Ishikawa (cell line): Measurements from ENCODE around the gene CLSTN2.

Experiments used
- CEBPB ChIP-seq: IDR thresholded peaks from 2 replicates; pipeline ENCODE4 v1.6.1; 2012
- CREB1 ChIP-seq: IDR thresholded peaks from 2 replicates; pipeline ENCODE4 v1.6.1; 2012; ENCODE audit warnings: low read depth
- EGR1 ChIP-seq: IDR thresholded peaks from 2 replicates; pipeline ENCODE4 v1.6.1; 2012
- EP300 ChIP-seq: IDR thresholded peaks from 2 replicates; pipeline ENCODE4 v1.6.1; 2012; ENCODE audit warnings: borderline replicate concordance
- FOXM1 ChIP-seq: IDR thresholded peaks from 2 replicates; pipeline ENCODE4 v1.6.1; 2012; ENCODE audit warnings: low read depth, borderline replicate concordance
- MAX ChIP-seq: IDR thresholded peaks from 2 replicates; pipeline ENCODE4 v1.6.1; 2012
- NFIC ChIP-seq: IDR thresholded peaks from 2 replicates; pipeline ENCODE4 v1.6.1; 2012
- RAD21 ChIP-seq: IDR thresholded peaks from 2 replicates; pipeline ENCODE4 v1.6.1; 2012; ENCODE audit warnings: low read depth
- REST ChIP-seq: IDR thresholded peaks from 2 replicates; pipeline ENCODE4 v1.6.1; 2012; ENCODE audit warnings: low read depth, mild to moderate bottlenecking
- TAF1 ChIP-seq: IDR thresholded peaks from 2 replicates; pipeline ENCODE4 v1.6.1; 2012; ENCODE audit warnings: low read depth, mild to moderate bottlenecking
- TCF12 ChIP-seq: IDR thresholded peaks from 2 replicates; pipeline ENCODE4 v1.6.1; 2012; ENCODE audit warnings: low read depth
- TEAD4 ChIP-seq: IDR thresholded peaks from 2 replicates; pipeline ENCODE4 v1.6.1; 2012
- USF1 ChIP-seq: IDR thresholded peaks from 2 replicates; pipeline ENCODE4 v1.6.1; 2012
- YY1 ChIP-seq: IDR thresholded peaks from 2 replicates; pipeline ENCODE4 v1.6.1; 2012; ENCODE audit warnings: low read depth
- ZBTB7A ChIP-seq: IDR thresholded peaks from 2 replicates; pipeline ENCODE4 v1.6.1; 2012; ENCODE audit warnings: low read depth

Gene CLSTN2

GRCh38 chr3:140319739-140320138 lies 384.8 kb downstream of the CLSTN2 start:
- no peak for TF ChIP-seq NFIC
- no peak for TF ChIP-seq EGR1

- TF ChIP-seq REST (no peak), CREB1 (no peak)
These were observed 388.6 kb downstream of the CLSTN2 start for GRCh38 chr3:140323561-140323960.

GRCh38 chr3:140332131-140332530 lies 397.1 kb downstream of the CLSTN2 start:
- TF ChIP-seq RAD21 (no peak), EP300 (no peak), MAX (no peak), REST (no peak), USF1 (no peak), FOXM1 (no peak), YY1 (no peak)

GRCh38 chr3:140334132-140334929 lies 399.3 kb downstream of the CLSTN2 start:
- TF ChIP-seq MAX (no peak), YY1 (no peak)

GRCh38 chr3:140336465-140336864 lies 401.5 kb downstream of the CLSTN2 start:
- TF ChIP-seq FOXM1 (no peak), MAX (no peak), RAD21 (no peak), YY1 (no peak), TAF1 (no peak), TCF12 (no peak), NFIC (no peak), TEAD4 (no peak), REST (no peak), EP300 (no peak), USF1 (no peak), CEBPB (no peak), ZBTB7A (no peak)

GRCh38 chr3:140338916-140339315 lies 403.9 kb downstream of the CLSTN2 start:
- no peak for TF ChIP-seq FOXM1
- no peak for TF ChIP-seq ZBTB7A
- no peak for TF ChIP-seq TAF1
- TF ChIP-seq NFIC = no peak
- no peak for TF ChIP-seq RAD21
- TF ChIP-seq YY1 = no peak
- no peak for TF ChIP-seq TEAD4
